OCI-LY1 (cell line): Measurements from ENCODE around the gene TMEM138.

Source experiments
- EZH2 ChIP-seq: fragments of 200-600 bp; sonication (generic), shearing (Covaris generic); IDR thresholded peaks from 2 replicates; pipeline ENCODE4 v1.8.0; 2017; ENCODE audit warnings: borderline replicate concordance, mixed run types, mild to moderate bottlenecking, antibody characterized with exemption, low read length, moderate library complexity, mixed read lengths
- TF ChIP-seq, protein P1 (sequence below): fragments of 200-600 bp; sonication (generic), shearing (Covaris generic); IDR thresholded peaks from 2 replicates; pipeline ENCODE4 v1.5.1; 2017; ENCODE audit warnings: mild to moderate bottlenecking, antibody characterized with exemption, low read length, moderate library complexity, mixed read lengths

DNA sequence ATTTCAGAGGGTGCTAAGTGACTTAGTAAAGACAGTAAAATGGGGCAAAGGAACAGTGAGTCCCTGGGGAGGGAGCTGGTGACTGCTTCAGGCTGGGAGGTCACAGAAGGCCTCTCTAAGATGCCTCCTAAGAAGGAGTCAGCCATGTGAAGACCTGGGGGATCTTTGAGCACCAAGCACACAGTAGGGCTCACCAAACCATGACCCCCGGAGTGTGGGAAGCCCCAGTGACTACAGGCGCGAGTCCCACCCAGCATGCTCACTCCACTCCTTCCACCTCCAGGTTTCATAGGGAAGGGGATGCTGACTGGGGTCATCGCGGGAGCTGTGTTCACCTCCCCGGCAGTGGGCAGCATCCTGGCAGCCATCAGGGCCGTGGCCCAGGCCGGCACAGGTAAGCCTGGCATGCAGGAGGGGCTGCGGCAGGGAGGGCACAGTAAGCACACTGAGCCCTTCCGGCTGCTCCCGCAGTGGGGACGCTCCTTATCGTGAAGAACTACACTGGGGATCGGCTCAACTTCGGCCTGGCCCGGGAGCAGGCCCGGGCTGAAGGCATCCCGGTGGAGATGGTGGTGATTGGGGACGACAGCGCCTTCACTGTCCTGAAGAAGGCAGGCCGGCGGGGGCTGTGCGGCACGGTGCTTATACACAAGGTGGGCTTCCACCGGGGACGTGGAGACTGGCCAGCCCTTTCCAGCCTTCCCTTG is 23.2 kb upstream of the TMEM138 start:
- TF ChIP-seq, protein P1, sequence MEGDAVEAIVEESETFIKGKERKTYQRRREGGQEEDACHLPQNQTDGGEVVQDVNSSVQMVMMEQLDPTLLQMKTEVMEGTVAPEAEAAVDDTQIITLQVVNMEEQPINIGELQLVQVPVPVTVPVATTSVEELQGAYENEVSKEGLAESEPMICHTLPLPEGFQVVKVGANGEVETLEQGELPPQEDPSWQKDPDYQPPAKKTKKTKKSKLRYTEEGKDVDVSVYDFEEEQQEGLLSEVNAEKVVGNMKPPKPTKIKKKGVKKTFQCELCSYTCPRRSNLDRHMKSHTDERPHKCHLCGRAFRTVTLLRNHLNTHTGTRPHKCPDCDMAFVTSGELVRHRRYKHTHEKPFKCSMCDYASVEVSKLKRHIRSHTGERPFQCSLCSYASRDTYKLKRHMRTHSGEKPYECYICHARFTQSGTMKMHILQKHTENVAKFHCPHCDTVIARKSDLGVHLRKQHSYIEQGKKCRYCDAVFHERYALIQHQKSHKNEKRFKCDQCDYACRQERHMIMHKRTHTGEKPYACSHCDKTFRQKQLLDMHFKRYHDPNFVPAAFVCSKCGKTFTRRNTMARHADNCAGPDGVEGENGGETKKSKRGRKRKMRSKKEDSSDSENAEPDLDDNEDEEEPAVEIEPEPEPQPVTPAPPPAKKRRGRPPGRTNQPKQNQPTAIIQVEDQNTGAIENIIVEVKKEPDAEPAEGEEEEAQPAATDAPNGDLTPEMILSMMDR, result no peak
- no peak for TF ChIP-seq EZH2
